Testis (tissue), 3 donors: ENCODE measurements around the gene RGL4. TPM values are rescaled to one million over a fixed set of nuclear protein-coding genes. Genes with fewer than 3 reads are reported as not detected.

Experiments
- DNase-seq: peaks from one replicate; pipeline ENCODE4 v3.0.0-alpha.2; 2019
- H3K27ac ChIP-seq, 2 donors: fragments of 200-600 bp; sonication (generic); one replicate each; pipeline ENCODE4 v1.5.1; 2019
- H3K27me3 ChIP-seq: fragments of 200-600 bp; sonication (generic); one replicate; pipeline ENCODE4 v1.5.1; 2019
- H3K36me3 ChIP-seq: fragments of 200-600 bp; sonication (generic); one replicate; pipeline ENCODE4 v1.5.1; 2017; ENCODE audit warnings: low read depth; ENCODE audit errors: missing control alignments
- H3K4me1 ChIP-seq: fragments of 200-600 bp; sonication (generic); one replicate; pipeline ENCODE4 v1.5.1; 2019
- H3K4me3 ChIP-seq, 2 donors: fragments of 200-600 bp; sonication (generic); one replicate each; pipeline ENCODE4 v1.5.1; 2017 to 2019
- H3K9me3 ChIP-seq: fragments of 200-600 bp; sonication (generic); one replicate; pipeline ENCODE4 v1.5.1; 2017
- POLR2A ChIP-seq: fragments of 450-650 bp; IDR thresholded peaks from one replicate; pipeline ENCODE4 v1.6.1; 2017; ENCODE audit warnings: antibody characterized with exemption, mild to moderate bottlenecking, moderate library complexity
- WGBS, 2 donors: methylation state at CpG; one replicate each; pipeline ENCODE4 v1.1.5; 2018; 5-methylcytosine and 5-hydroxymethylcytosine counted together
- intact Hi-C: fragments of 100-400 bp; cut with DNase I; formaldehyde crosslinking; loops from one replicate; pipeline ENCODE4 v1.15.1; 2023; ENCODE audit warnings: low total_unique reads
- polyA plus RNA-seq: library from polyadenylated mRNA; stranded (reverse); fragments of 350-450 nt; fragmentation: Illumina TruSeq; extraction: RNeasy Lipid Tissue Mini Kit (QIAGEN cat#74804); gene quantifications from one replicate; pipeline ENCODE4 v1.2.3, GENCODE V29; 2014; ENCODE audit warnings: low read depth, low replicate concordance; ENCODE audit not compliant: insufficient read depth
- total RNA-seq, 2 donors: library from RNA; depleted of rRNA; stranded (reverse); fragments of >200 nt; gene quantifications; one replicate each; pipeline ENCODE4 v1.2.3, GENCODE V29; 2016
- TF ChIP-seq, protein P1 (sequence below), 3 experiments: fragments of 450-650 bp in 2 of 3; fragments of 200-600 bp in 1 of 3; sonication (generic) in 1 of 3; IDR thresholded peaks; one replicate each; pipeline ENCODE4 v1.5.1; 2016 to 2019; ENCODE audit warnings: antibody characterized with exemption in 3 of 3, mild to moderate bottlenecking in 2 of 3, moderate library complexity in 1 of 3

Gene RGL4
- total and polyA plus RNA-seq, 3 donors from 2014 or later: 5.3 to 10.1 (median 8.1) TPM

DNA sequence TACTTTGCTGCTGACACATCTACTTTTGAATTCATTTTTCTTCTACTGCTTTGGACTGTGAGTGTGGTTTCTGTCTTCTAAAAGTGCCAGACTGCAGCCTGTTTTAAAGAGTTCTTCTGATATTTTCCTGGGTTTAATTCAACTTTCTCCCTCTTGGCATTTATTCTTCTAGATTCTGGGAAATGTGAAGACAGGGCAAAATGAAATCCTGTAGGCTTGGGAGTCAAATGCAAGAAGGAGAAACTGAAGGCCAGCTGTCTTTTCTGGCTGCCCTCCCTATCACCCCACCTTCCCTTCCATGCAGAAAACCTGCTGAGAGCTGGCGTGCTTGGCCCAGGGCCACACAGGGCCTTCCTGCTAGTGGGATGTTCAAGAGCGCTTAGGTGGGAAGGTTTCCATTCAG is 52.5 kb downstream of the RGL4 start:
- WGBS, 2 donors: 54 to 70% methylated on average over 1 to 2 of the region's 2 CpGs
- intact Hi-C loops: no loop called here
- Histone ChIP-seq H3K4me3 (no peak overlapping the region), H3K4me1 (no peaks in the 10 kb centered on the region), H3K36me3 (no peaks in the 10 kb centered on the region), H3K9me3 (no peaks in the 10 kb centered on the region), H3K27ac (no peak overlapping the region), H3K27me3 (no peaks in the 10 kb centered on the region)
- no peak for DNase-seq
- TF ChIP-seq, protein P1, sequence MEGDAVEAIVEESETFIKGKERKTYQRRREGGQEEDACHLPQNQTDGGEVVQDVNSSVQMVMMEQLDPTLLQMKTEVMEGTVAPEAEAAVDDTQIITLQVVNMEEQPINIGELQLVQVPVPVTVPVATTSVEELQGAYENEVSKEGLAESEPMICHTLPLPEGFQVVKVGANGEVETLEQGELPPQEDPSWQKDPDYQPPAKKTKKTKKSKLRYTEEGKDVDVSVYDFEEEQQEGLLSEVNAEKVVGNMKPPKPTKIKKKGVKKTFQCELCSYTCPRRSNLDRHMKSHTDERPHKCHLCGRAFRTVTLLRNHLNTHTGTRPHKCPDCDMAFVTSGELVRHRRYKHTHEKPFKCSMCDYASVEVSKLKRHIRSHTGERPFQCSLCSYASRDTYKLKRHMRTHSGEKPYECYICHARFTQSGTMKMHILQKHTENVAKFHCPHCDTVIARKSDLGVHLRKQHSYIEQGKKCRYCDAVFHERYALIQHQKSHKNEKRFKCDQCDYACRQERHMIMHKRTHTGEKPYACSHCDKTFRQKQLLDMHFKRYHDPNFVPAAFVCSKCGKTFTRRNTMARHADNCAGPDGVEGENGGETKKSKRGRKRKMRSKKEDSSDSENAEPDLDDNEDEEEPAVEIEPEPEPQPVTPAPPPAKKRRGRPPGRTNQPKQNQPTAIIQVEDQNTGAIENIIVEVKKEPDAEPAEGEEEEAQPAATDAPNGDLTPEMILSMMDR (IDR thresholded peaks at IDR 0.05): no peak
- no peak for TF ChIP-seq POLR2A

GRCh38 chr22:23744001-23744400 is 53.2 kb downstream of the RGL4 start:
- no peaks in the 10 kb centered on the region for H3K36me3 ChIP-seq
- TF ChIP-seq POLR2A: no peak
- TF ChIP-seq, protein P1 (IDR thresholded peaks at IDR 0.05): no peak
- H3K4me3 ChIP-seq: no peak overlapping the region
- H3K27me3 ChIP-seq: no peaks in the 10 kb centered on the region
- 97% methylated on average over 10 to 13 of the region's 13 CpGs for WGBS, 2 donors
- no peaks in the 10 kb centered on the region for H3K4me1 ChIP-seq
- H3K27ac ChIP-seq: no peak overlapping the region
- intact Hi-C loops: no loop called here
- DNase-seq: no peak
- H3K9me3 ChIP-seq: no peaks in the 10 kb centered on the region

GRCh38 chr22:23744485-23744884 is 53.7 kb downstream of the RGL4 start:
- intact Hi-C loops: no loop called here
- WGBS, 2 donors: 97 to 99% methylated on average over 12 to 14 of the region's 14 CpGs
- no peaks in the 10 kb centered on the region for H3K27me3 ChIP-seq
- H3K27ac ChIP-seq: no peak overlapping the region
- no peak overlapping the region for H3K4me3 ChIP-seq
- H3K36me3 ChIP-seq: no peaks in the 10 kb centered on the region
- TF ChIP-seq, protein P1 (IDR thresholded peaks at IDR 0.05): no peak
- no peak for TF ChIP-seq POLR2A
- no peak for DNase-seq
- H3K4me1 ChIP-seq: no peaks in the 10 kb centered on the region
- no peaks in the 10 kb centered on the region for H3K9me3 ChIP-seq

- no peaks in the 10 kb centered on the region for H3K9me3 ChIP-seq
- no peak overlapping the region for H3K27ac ChIP-seq
- 88 to 92% methylated on average over 6 of the region's 6 CpGs for WGBS, 2 donors
- peaks cover 5% of the 10 kb centered on the region for H3K4me1 ChIP-seq
- H3K36me3 ChIP-seq: no peaks in the 10 kb centered on the region
- H3K4me3 ChIP-seq: no peak overlapping the region
- intact Hi-C loops: no loop called here
- no peak for DNase-seq
- no peak for TF ChIP-seq POLR2A
- TF ChIP-seq, protein P1 (IDR thresholded peaks at IDR 0.05): no peak
- H3K27me3 ChIP-seq: no peaks in the 10 kb centered on the region
Observed at GRCh38 chr22:23745791-23746190, 55.0 kb downstream of the RGL4 start.

Other genes starting within 250 kb of the RGL4 start
- 10 to 100 TPM in 1 of 2 donors, 1 to 10 TPM in 1; 6.9 to 24.6 TPM for gene IGLL1, start 110.7 kb upstream of the RGL4 start, total RNA-seq
- 36.9 TPM for gene IGLL1, start 110.7 kb upstream of the RGL4 start, polyA plus RNA-seq
- gene DRICH1, start 58.7 kb upstream of the RGL4 start, total RNA-seq: 10 to 100 TPM; 16.4 to 44.2 TPM
- gene DRICH1, start 58.7 kb upstream of the RGL4 start, polyA plus RNA-seq: 68.4 TPM
- 1 to 10 TPM; 7.2 to 8.7 TPM for gene ZNF70, start 60.1 kb downstream of the RGL4 start, total RNA-seq
- 2.9 TPM for gene ZNF70, start 60.1 kb downstream of the RGL4 start, polyA plus RNA-seq
- under 1 TPM in 1 of 2 donors, not detected in 1; 0.68 TPM for gene VPREB3, start 63.4 kb downstream of the RGL4 start, total RNA-seq
- 1.2 TPM for gene VPREB3, start 63.4 kb downstream of the RGL4 start, polyA plus RNA-seq
- 1 to 10 TPM in 1 of 2 donors, under 1 TPM in 1; 0.68 to 2.4 TPM for gene C22orf15, start 72.0 kb downstream of the RGL4 start, total RNA-seq
- gene C22orf15, start 72.0 kb downstream of the RGL4 start, polyA plus RNA-seq: 8.8 TPM
- gene CHCHD10, start 77.0 kb downstream of the RGL4 start, total RNA-seq: 10 to 100 TPM; 24.0 to 30.2 TPM
- gene CHCHD10, start 77.0 kb downstream of the RGL4 start, polyA plus RNA-seq: 74.8 TPM
- gene MMP11, start 81.8 kb downstream of the RGL4 start, total RNA-seq: 10 to 100 TPM; 32.4 to 36.1 TPM
- 13.6 TPM for gene MMP11, start 81.8 kb downstream of the RGL4 start, polyA plus RNA-seq
- 100 to 1,000 TPM; 158 to 165 TPM for gene SMARCB1, start 96.0 kb downstream of the RGL4 start, total RNA-seq
- gene SMARCB1, start 96.0 kb downstream of the RGL4 start, polyA plus RNA-seq: 160 TPM
- 10 to 100 TPM; 14.9 to 16.2 TPM for gene DERL3, start 148.0 kb downstream of the RGL4 start, total RNA-seq
- 48.7 TPM for gene DERL3, start 148.0 kb downstream of the RGL4 start, polyA plus RNA-seq
- 10 to 100 TPM; 21.8 to 22.7 TPM for gene SLC2A11, start 166.9 kb downstream of the RGL4 start, total RNA-seq
- gene SLC2A11, start 166.9 kb downstream of the RGL4 start, polyA plus RNA-seq: 14.3 TPM
- gene MIF, start 203.4 kb downstream of the RGL4 start, total RNA-seq: 100 to 1,000 TPM; 239 to 472 TPM
- gene MIF, start 203.4 kb downstream of the RGL4 start, polyA plus RNA-seq: 177 TPM